Activated CD8-positive, alpha-beta memory T cell treated with anti-CD3 and anti-CD28 coated beads for 24 hours (primary cell): ENCODE results near the gene FAAP20.

Source experiments
- DNase-seq: peaks from one replicate; pipeline ENCODE4 v3.0.0-alpha.2; 2020

FAAP20 gene

GRCh38 chr1:2193514-2194281, 874 bp downstream of the FAAP20 start:
- DNase-seq: no peak

- DNase-seq: no peak
Measured at GRCh38 chr1:2192031-2192995, 2.3 kb downstream of the FAAP20 start.

- DNase-seq: no peak
Measured at GRCh38 chr1:2190491-2190976, 4.0 kb downstream of the FAAP20 start.

- DNase-seq: peak; percentile 95
Measured at GRCh38 chr1:2189459-2190425, 4.8 kb downstream of the FAAP20 start.

- no peak for DNase-seq
Measured at GRCh38 chr1:2188336-2188735, 6.2 kb downstream of the FAAP20 start.

- no peak for DNase-seq
Measured at GRCh38 chr1:2187619-2188018, 7.0 kb downstream of the FAAP20 start.

GRCh38 chr1:2186901-2187300, 7.7 kb downstream of the FAAP20 start:
- no peak for DNase-seq

GRCh38 chr1:2185880-2186855, 8.4 kb downstream of the FAAP20 start:
- no peak for DNase-seq

GRCh38 chr1:2184934-2185333, 9.6 kb downstream of the FAAP20 start:
- no peak for DNase-seq

GRCh38 chr1:2184531-2184930, 10.0 kb downstream of the FAAP20 start:
- DNase-seq: no peak

- no peak for DNase-seq
Measured at GRCh38 chr1:2183937-2184334, 10.6 kb downstream of the FAAP20 start.

- no peak for DNase-seq
Measured at GRCh38 chr1:2182376-2182775, 12.2 kb downstream of the FAAP20 start.

GRCh38 chr1:2181752-2182151, 12.8 kb downstream of the FAAP20 start:
- DNase-seq: no peak

GRCh38 chr1:2181271-2181670, 13.3 kb downstream of the FAAP20 start:
- no peak for DNase-seq

GRCh38 chr1:2180297-2181245, 14.0 kb downstream of the FAAP20 start:
- no peak for DNase-seq

GRCh38 chr1:2179283-2180013, 15.1 kb downstream of the FAAP20 start:
- no peak for DNase-seq

GRCh38 chr1:2178875-2179274, 15.7 kb downstream of the FAAP20 start:
- DNase-seq: no peak

GRCh38 chr1:2177946-2178538, 16.5 kb downstream of the FAAP20 start:
- DNase-seq: no peak

GRCh38 chr1:2177541-2177940, 17.0 kb downstream of the FAAP20 start:
- no peak for DNase-seq
